GM19240 (cell line): ENCODE results near the gene ACTR10.

Experiments used
- DNase-seq: peaks from one replicate; pipeline ENCODE4 v3.0.0; 2011; ENCODE audit warnings: low spot score; ENCODE audit not compliant: insufficient read length

Gene ACTR10

GRCh38 chr14:58280954-58281787 lies 81.2 kb downstream of the ACTR10 start:
- DNase-seq, result no peak

GRCh38 chr14:58281969-58282368 lies 82.0 kb downstream of the ACTR10 start:
- DNase-seq, result no peak

- no peak for DNase-seq
These were observed 83.1 kb downstream of the ACTR10 start for GRCh38 chr14:58282925-58283593.

- DNase-seq, result no peak
These were observed 83.8 kb downstream of the ACTR10 start for GRCh38 chr14:58283730-58284129.

- DNase-seq, result no peak
These were observed 85.2 kb downstream of the ACTR10 start for GRCh38 chr14:58285132-58285531.
